ENCODE results near the gene RIT2.

Gene RIT2

DNA sequence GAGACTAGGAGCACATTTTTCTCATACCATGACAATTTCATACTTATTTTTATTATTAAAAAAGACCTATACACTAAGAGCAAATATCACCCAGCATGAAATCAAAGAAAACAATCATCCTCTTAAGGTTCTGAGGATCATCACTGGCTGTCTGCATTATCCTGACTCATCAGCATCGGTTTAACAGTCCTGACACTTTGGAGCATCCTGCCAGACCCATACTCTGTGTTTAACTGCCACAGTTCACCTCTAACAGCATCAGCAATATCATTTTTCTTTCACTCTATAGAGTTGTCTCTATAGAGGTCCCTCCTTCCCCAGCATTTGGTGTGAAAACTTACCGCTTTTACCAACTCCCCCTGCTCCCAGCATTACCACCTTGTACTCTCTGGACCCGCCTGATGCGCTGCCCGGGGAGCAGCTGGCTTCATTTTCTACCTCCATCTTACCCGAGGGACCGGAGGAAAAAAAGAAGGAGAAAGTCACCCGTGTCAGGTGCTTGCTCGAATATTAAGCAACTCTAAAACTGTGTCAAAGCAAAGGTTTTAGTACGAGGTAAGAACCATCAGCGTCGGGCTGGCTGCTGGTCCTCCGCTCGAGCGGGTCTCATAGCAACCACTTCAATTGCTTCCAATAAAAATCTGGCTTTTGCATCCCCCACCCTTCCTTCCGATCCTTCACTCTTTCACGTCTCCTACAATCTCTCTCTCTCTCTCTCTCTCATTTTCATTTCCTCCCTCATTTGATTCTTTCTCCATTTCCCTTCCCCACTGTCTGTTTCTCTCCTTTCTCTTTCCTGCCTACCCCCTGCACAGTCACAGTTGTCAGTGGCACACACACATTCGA is at the start of gene RIT2:
TSS of gene RIT2 (minus strand) at position 610 of the 846 bp plus-strand sequence.
- no peak for DNase-seq

DNA sequence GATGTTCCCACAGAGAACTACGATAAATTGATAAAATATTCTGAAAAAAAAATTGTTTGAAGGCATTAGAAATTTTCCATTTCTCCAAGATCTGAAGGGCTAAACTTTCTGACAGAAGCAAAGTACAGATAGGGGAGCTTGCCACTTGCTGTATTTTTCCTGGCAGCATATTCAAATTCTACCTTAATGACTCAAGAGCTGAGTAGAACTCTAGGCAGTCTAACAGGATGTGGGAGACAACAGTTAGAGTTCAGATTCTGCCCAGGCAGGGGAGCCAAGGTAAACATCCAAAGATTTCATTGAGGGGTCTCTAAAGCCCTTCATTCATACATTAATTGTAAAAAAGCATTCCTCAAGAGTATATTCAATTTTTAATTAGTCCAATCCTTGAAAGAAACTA is 46.0 kb upstream of the RIT2 start:
- no peak for DNase-seq

DNA sequence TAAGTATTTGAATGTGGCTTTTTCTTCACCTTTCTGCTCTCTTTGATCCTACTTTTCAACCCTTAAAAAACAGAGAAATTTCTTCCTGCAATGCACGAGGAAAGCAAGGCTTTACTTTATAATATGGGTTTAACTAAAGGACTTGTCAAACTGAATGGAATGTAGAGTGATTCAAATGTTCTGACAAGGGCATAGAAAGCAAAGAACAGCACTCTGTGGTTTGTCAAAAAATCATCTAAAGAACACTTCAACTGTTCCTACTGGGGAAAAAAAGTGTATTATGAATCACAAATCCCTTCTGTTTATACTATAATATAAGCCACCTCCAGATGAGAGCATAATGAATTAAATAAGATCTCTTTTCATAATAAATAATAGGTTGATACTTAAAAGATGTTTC is 45.0 kb upstream of the RIT2 start:
- DNase-seq: no peak

DNA sequence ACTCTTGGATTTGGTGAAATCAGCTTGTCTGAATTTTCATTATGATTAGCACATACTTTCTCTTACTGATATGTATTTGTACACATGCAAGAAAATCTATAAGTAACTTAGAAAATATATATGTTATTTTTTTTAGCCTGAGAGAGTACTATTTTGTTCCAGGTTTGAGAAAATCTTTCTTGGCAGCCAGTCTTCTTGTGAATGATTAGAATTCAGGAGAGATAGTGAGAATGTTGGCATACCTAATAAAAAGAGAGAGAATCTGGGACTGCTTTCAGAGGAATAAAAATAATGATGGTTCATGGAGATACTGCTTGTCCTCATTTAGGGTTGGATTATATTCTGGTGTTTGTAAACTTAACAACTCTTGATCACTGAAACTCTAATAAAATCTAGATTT is 44.4 kb upstream of the RIT2 start:
- DNase-seq: no peak

DNA sequence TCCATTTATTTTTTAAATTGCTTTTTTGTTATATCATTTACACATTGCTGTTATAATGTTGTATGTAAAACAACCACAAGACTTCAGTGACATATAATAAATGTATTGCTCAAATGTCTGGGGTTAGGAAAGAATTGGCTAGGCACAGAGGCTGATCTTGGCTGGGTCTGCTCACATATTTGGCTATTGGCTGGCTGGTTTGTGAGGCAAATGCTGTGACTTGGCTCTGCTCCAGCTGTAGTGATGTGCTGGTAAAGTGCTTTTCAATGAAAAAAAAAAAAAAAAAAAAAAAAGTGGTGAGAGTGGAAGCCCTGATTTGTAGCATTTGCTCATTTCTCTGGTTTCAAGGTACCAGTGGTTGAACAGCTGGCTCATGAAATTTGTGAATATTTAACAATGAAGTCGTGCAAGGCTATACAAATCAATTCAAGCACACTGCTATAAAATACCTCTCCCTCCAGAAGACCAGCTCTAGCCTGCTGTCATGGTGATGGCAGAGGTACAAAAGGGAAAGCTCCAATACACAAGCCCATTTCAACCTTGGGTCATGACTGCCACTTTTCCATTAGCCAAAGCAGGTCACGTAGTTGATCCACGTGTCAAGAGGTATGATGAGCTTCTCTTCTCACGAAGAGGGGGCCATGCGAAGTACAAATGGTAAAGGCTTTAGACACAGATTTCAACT is 43.7 kb upstream of the RIT2 start:
- DNase-seq: no peak

DNA sequence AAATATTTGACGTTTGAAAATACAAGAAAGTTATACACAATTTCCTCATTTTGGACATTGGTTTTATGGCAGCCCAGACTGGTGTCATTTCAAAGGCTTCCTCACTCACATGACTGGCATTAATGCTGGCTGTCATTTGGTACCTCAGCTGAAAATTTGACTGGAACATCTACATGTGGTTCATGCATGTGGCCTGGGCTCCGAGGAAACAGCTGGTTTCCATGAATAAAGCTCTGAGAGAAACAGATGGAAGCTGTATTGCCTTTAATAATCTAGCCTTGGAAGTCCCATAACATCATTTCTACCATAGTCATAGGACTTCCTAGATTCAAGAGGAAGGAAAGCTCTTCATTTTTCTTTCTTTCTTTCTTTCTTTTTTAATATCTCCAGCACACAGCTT is 42.9 kb upstream of the RIT2 start:
- DNase-seq: no peak

DNA sequence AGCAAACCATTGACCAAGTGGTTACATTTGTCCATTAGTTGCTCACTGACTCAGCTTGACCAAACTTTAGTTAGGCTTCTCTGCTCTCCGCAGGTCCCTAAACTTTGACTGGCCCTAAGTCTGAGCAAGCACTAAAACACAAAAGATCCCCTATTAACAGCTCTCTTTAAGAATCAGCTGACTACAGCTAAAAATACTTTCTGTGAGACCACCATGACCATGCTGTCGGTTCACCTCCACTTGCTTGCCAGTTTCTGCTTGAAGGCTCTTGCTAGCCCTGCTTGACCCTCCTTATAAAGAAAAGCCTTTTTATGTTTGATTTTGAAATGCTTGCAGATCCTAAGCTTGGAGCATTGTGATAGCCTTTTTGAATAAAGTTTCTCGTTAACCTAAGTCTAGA is 40.4 kb upstream of the RIT2 start:
- DNase-seq: no peak

DNA sequence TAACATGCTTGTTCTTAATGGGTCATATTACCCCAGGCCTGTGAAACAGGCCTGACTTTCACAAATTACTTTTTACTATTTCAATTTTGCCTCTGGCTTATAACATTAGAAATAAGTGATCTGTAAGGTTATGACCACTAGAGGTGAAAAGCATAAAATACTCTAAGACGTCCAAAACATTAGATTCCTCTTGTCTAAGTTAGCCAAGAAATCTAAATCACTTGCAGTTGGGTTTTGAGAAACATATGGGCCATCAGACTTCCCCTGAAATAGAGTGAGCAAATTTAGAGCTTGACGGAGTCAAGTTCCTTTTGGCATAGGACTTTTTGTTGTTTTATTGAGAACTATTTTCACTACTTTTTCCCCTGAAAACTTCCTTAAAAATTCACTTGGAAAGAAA is 32.7 kb upstream of the RIT2 start:
- no peak for DNase-seq

DNA sequence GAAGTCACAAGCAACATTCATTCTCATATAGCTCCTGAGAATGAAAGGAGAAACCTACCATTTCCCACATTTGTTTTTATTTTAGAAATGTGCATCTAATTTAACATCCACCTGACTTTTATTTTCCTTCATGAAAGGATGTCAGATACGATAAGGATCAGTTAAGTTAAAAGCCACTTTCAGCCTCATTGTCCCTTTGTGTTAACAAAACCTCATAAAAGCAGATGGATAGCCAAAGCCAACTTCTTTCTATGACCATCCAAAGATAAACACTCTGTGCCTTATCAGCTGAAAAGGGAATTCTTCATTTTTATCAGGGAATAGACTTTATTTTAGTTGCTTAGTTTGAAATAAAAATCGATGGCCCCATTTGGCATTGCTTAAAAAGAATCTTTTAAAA is 25.7 kb upstream of the RIT2 start:
- no peak for DNase-seq

DNA sequence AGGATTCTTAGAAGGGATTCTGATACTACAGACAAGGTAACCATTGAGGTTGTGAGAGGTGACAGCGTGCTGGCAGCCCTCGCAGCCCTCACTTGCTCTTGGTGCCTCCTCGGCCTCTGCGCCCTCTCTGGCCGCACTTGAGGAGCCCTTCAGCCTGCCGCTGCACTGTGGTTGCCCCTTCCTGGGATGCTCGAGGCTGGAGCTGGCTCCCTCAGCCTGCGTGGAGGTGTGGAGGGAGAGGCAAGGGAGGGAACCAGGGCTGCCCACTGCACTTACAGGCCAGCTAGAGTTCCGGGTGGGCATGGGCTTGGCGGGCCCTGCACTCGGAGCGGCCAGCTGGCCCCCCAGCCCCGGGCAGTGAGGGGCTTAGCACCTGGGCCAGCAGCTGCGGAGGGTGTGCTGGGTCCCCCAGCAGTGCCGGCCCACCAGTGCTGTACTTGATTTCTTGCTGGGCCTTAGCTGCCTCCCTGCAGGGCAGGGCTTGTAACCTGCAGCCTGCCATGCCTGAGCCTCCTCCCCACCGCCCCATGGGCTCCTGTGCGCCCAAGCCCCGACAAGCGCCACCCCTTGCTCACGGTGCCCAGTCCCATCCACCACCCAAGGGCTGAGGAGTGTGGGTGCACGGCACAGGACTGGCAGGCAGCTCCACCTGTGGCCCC is 23.9 kb upstream of the RIT2 start:
- no peak for DNase-seq

DNA sequence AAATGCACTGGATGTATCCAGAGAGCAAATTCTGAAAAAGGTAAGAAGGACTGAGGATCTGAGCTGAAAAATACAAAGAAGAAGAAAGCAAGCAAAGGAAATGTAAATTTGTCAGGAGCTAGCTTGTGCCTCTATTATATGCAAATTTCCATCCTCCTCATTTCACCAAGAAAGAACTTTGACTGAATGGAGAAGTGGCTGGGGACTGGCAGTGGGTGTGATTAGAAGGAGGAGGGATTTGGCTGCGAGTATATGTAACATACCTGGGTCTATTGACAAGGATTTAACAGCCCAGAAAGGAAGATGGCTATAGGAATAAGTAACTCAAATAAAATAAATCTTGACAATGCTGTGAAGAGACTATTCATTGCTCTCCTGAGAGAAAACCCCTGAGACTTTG is 19.4 kb upstream of the RIT2 start:
- no peak for DNase-seq

DNA sequence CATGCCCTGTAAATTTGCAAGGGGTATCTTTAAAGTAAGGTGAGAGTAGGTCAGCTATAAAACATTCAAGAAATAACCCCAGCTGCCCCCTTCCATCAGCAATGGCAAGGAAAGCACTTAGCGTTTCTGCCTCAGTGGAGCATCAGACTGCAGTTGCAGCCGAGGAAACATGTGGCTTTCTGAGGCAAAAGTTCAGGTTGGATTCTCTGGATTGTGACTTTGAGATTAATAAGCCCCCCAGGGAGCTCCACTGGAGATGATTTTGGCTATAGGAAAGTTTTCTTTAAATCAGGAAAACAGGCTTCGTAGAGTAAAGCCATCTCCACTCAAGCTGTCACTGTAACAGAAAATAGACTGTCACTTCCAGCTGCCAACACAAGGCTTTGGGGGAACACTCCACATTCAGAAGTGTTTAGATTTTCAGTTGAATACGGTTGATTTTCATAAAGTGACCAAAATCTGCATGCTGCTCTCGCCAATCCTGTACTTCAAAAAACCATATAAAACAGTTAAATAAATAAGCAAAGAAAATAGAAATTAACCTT is 15.3 kb upstream of the RIT2 start:
- no peak for DNase-seq

DNA sequence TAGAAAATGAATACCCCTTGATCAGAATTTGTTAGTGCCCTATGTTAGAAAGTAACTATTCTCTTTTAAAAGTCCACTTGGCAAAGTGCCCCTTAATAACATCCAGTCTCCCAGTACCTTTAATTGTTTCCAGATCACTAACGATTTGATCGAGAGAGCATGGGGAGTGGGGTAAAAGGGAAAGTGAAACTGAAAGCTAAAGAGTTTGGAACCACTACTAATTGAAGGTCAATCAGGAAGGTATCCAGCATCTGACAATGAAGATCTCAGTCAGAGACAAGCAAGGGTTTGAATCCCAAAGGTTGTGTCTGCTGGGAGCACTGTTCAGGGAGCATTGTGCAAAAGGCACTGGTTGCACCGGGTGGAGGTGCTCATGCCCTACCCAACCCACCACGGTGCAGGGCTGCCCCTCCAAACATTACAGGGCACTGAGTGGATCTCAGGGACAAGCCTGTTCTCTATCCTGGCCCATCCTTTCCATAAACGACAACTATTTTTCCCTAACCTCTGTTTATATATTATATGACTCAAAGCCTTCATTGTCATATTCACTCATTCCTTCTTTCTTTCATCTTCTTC is 14.6 kb upstream of the RIT2 start:
- DNase-seq: no peak

DNA sequence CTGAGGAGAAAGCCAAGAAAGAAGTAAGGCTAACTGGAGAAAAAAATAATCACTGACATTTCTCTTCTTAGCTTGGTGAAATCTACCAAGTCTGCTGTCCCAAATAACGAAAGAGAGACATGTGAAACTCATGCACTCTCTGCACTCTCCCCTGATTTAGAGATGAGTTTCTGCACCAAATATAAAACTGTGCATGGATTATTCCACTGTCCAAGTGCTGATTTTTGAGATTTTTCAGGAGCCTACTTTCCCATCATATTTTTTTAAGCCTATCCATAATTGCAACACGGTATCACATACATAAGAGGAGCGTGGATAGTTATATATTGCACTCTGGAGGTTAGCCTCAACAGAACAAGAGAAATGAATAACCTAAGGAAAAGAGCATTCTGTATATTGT is 10.0 kb upstream of the RIT2 start:
- DNase-seq: no peak

DNA sequence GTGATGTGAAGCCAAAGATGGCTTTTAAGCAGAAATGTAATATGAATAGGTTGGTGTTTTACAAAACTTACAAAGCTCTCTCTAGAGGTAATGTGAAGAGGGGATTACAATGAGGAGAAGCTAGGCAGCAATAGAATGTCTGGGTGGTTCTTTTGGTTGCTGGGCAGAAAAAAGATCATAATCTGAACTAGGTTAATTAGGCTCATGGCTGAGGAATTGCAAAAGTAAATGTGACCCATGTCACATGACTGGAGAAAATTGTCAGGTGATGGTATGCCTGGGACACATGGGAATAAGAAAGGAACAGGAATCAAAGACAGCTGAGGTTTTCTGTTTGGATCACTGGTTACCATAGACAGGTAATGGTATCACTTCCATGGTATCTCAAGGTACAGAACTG is 7.5 kb upstream of the RIT2 start:
- no peak for DNase-seq

DNA sequence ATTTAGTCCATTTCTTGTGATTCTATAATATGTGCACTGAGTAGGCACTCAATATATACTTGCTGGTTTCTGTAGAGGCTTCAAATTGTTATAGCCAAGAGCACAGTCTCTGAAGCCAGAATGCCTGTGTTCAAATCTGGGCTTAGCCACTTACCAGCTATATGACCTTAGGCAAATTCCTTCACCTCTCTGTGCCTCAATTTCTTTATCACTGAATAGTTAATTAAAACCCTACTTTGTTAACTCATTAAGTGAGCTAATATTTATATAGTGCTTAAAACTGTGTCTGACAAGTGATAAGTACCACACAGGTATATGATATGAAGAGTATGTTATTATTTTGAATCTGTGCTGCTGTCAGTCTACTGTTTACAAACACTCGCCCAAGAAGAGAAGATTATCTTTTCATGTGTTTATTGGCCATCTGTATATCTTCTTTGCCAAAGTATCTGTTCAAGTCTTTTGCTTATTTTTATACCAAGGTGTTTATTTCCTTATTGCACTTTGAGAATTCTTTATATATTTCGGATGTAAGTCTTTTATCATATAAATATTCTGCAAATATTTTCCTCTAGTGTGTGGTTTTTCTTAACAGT is 1.3 kb upstream of the RIT2 start:
- no peak for DNase-seq

DNA sequence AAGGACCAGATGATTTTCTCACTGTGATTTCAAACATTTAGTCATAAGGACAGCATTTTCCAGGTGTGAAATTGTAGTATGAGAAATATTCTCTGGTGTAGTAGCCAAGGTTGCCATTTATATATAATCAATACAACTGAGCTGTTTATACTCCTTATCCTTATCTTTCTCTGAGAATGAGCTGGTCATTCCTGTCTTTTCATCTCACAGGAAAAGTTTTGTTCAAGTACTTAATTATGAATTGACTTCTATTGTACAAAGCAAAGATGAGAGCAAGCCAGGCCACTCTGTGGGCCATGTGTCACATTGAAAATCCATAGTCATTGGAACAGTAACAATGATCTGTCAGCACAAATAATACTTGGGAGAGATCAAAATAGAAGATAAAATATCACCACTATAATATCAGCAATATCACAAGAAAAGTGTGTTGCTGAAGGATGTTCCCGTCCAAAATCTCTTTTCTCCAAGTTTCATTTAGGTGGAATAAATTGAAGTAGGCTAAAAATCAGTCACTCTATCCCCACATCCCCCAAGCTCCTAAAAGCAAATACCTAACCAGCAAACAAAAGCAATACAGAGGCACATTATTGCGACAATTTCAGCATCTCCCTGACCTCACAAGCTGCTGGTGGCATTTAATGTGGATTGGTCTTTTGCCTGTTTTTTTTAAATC is 2.1 kb downstream of the RIT2 start:
- DNase-seq: no peak

DNA sequence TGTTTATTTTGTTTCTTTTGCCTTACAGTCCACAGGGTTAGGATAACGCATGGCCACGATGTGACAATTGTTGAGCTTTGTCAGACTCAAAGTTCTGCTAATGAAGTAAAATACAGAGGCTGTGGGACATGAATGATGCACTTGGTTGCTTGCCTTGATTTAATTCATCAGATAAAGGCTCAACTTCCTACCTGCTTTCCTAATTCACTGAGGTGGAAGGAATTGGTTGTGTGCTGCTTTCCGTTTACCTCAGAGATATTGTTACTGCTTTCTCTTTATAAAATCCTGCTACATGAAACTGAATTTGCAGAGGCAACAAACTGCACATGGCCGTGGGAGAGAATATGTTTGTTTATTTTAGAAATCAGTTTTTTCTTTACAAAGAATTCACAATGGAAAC is 6.6 kb downstream of the RIT2 start:
- no peak for DNase-seq

DNA sequence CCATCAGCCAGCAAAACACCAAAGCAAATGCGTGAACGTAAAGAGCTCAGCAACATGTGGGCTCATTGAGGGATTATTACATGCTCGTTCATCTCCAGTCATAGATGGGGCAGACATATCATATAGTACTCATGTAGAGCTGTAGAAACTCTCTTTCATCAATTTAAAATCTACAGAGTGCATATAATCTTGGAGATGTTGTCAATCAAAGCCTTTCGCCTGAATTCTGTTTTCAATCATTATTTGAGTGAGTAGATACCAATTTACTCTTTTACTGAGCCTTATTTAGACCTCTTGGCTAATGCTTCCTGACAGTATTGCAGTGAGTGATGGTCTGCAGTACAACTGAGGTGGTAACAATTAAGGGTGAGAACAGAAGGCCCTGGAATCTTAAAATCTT is 7.0 kb downstream of the RIT2 start:
- no peak for DNase-seq

DNA sequence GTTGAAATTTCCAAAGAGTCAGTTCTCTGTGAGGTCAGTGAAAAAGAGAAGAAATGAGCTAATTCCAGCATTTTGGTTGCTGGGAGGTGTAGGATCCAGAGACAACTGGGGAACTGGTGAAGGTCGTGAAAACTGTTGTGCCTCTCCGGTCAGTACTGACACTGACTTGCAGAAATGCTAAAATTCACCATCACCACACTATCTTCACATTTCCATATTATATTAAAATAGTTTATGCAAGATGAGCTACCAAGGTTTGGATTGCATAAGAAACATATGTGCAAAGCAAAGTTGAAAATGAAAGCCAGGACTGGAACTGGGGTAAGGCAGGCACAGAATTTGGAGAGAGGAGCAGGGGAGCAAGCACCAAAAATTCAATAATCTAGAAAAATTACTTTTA is 21.8 kb downstream of the RIT2 start:
- no peak for DNase-seq

DNA sequence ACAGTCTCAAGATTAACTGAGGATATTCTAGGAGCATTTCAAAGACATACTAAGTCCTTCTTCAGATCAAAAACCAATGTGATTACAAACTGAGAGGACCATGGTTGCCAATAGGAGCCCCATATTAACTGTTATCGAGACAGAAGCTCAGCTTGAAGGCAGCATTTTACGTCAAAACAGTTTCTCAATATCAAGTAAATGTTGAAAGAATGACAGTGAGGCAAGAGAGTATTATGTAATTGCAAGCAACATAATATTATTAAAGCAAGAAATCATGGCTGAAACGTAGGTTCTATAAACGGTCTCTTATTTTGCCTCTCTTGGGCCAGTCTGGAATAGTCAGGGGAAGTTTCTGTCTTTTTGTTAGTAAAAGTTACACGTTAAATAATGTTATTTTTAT is 22.9 kb downstream of the RIT2 start:
- DNase-seq: no peak

DNA sequence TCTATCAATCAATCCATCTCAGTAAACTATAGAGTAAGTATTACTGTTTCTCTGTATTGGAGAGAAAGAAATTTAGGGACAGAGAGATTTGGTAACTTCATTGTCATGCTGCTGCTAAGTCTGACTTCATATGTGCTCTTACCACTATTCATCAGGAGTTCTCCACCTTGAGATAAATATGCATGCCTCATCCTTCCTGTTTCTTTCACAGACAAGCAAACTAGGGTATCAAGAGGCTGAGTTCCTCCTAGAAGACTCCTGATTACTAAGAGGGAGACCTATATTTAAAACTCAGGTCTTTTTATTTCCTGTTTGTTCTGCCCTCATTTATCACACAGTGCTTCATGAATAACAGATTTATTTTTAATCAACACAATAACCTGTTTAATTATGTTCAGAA is 34.1 kb downstream of the RIT2 start:
- no peak for DNase-seq

DNA sequence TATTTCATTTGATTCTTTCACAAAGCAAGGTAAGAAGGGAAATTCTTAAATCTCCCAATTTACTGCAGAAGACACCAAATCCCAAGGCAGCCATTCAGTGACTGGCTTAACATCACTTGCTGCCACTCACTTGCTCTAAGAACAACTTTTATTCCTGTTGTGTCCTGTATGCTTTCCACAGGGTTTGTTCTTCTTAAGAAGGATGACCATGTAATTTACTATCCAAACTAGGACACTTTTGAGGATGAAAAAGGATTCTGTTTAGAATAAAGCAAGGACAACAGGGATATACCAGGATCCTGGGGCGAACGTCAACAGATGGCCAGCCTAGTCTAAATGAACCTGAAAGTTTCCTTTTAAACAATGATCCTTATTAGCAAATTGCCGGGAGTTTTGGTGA is 34.8 kb downstream of the RIT2 start:
- DNase-seq: no peak
